HTR-8/SVneo (cell line): ENCODE data around the gene CACNA1C.

Source experiments
- DNase-seq: peaks from one replicate; pipeline ENCODE4 v3.0.0; 2011; ENCODE audit warnings: low spot score, mixed read lengths; ENCODE audit not compliant: insufficient read length
- FAIRE-seq: peaks from 2 replicates; lab custom pipeline; 2011; peaks lifted over from hg19 to GRCh38; lab: Jason Lieb, UNC

Gene CACNA1C

GRCh38 chr12:2689879-2690278 is 637.1 kb downstream of the CACNA1C start:
- no peak for FAIRE-seq
- no peak for DNase-seq

DNA sequence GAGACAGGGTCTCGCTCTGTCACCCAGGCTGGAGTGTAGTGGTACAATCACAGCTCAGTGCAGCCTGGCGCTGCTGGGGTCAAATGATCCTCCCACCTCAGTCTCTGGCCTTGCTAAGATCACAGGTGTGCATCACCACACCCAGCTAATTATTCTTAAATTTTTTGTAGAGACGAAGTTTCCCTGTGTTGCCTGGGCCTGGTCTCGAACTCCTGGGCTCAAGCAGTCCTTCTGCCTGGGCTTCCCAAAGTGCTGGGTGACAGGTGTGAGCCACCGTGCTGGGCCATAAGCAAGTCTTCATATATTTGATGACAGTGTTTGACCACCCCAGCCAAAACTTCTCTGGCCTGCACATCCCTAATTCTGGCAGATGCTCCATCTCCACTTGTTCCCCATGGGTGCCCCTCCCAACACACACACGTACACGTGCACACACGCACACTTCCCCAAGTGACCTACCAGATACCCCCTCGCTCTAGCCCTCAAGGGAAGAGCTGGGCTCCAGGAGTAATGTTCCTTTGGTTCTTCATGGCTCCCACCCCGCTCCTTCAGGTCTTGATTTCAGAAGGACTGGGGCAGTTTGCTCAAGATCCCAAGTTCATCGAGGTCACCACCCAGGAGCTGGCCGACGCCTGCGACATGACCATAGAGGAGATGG is 637.7 kb downstream of the CACNA1C start:
- no peak for DNase-seq
- no peak for FAIRE-seq

- FAIRE-seq (no peak), DNase-seq (no peak)
Measured at GRCh38 chr12:2691006-2691344, 638.2 kb downstream of the CACNA1C start.

GRCh38 chr12:2691345-2692071 is 638.7 kb downstream of the CACNA1C start:
- no peak for FAIRE-seq
- no peak for DNase-seq

- FAIRE-seq (no peak), DNase-seq (no peak)
Measured at GRCh38 chr12:2692080-2692479, 639.3 kb downstream of the CACNA1C start.

GRCh38 chr12:2693244-2693860 is 640.6 kb downstream of the CACNA1C start:
- FAIRE-seq: no peak
- no peak for DNase-seq

- DNase-seq (no peak), FAIRE-seq (no peak)
Measured at GRCh38 chr12:2693980-2694610, 641.3 kb downstream of the CACNA1C start.

DNA sequence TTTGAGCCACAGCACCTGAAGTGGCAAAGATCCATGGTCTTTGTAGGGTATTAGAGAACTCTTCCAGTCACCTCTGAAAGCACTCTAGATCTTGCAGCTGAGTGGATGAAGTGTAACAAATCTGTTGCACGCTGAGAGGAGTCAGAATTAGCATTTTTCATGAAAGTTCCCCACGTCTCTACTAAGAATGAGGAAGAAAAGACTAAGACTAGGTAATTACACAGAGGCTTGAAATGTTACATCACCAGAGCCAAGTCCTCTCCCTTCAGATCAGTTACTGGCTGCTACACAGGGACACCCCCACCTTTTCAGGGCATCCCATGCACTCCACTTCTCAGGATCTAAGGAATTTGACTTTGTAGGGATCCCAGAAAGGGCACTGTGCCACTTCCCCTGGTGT is 643.3 kb downstream of the CACNA1C start:
- DNase-seq: no peak
- FAIRE-seq: no peak

DNA sequence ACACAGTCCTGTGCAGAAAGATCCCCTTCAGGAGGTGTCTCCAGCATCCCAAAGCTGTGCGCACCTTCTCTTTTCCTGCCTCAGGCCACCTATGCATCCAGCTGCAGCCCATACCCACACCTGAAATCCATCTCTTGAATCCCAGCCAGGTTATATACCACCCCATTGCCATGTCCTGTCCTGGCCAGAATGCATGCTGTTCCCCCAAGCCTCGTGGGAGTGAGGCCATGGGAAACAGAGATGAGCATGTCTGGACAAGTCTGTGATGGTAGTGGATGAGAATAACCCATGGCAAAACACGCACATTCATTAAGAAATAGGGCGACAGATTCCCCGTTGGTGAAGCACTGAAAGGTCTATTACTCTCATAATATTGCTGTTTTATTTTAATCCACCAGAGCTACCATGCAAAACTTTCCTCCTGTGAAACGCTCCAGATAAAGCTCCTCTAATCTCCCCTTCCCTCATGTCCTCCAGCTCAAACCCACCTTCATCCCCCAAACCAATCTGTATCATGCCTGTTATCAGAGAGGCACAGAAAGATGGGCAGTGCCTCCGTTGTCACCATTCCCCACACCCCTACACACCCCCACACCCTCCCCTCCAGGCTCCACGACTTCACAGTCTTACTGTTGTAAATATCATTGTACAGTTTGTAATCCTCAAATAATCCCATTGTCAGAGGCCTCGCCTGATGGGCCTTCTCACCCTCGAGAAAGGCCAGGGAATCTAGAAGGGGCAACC is 644.4 kb downstream of the CACNA1C start:
- FAIRE-seq (no peak), DNase-seq (no peak)

DNA sequence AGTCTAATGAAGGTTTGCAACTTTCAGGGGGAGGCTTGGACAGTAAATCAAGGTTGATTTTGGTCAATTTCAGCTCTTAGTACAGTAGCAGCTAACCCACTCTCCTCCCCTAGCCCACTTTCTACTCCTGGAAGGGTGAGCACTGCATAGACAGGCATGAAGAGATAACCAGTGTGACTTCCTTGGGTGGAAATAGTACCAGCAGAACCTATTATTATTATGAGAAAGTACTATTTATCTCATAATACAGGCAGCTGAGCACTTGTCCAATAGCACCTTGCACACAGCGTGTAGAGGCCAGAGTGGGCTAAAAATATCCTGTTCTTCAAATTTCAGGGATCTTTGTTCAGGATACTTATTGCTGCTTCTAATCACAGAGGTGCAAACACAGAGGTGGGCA is 645.8 kb downstream of the CACNA1C start:
- FAIRE-seq (no peak), DNase-seq (no peak)

DNA sequence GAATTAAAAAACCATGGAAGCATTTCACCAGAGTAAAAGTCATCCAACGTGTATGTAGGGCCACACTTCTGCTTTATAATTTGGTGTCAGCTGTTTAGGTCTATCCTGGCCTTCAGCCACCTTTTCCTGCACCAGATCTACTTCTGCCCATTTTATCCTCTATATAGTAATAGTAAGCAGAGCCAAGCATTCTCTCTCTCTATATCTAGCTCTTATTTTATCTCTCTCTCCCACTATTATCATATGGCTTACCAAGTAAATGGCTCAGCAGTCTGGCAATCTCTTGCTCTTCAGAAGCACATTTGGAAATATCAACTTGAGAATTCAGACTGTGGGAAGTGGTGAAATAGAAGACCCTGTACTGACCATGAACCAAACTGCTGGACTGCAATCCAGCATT is 657.9 kb downstream of the CACNA1C start:
- no peak for FAIRE-seq
- no peak for DNase-seq

GRCh38 chr12:2719392-2719791 is 666.6 kb downstream of the CACNA1C start:
- DNase-seq (peak; percentile 27), FAIRE-seq (no peak)

- FAIRE-seq: no peak
- no peak for DNase-seq
Measured at GRCh38 chr12:2722806-2723205, 670.0 kb downstream of the CACNA1C start.

GRCh38 chr12:2732290-2732689 is 679.5 kb downstream of the CACNA1C start:
- DNase-seq (no peak), FAIRE-seq (no peak)

DNA sequence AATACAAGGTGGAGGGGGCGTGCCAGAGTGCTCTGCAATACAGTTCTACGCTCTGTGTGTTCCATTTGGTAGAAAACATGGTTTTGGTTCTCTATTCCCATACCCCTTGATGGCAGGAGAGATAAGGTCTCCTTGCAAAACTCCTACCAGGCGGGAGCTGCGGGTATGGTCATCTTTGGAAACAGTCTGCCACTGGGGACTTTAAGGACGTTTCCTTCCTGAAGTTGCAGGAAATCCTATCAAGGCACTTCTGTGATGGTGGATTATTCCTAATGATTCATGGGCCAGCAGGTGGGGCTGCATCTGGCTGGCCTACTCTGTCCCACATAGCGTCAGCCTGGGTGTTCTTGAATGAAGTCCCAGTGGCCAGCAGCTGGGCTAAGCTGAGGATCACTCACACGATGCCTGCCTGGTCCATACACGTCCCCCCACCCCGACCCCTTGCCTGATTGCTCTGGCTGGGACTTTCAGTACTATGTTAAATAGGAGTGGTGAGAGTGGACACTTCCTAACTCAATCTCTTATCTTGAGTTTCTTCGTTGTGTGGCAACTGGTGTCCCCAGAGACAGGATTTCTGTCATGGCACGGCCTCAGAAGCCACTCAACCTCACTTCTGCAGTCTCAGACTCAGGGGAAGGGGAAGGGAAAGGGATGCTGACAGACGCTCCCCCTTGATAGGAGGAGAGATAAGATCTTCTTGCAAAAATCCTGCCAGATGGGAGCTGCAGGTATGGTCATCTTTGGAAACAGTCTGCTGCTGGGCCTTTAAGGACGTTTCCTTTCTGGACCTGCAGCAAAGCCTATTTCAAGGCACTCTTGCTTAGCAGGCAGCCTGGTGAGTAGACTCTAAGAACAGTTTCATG is 680.9 kb downstream of the CACNA1C start:
- no peak for DNase-seq
- no peak for FAIRE-seq

- FAIRE-seq (no peak), DNase-seq (no peak)
Measured at GRCh38 chr12:2735432-2735831, 682.6 kb downstream of the CACNA1C start.

DNA sequence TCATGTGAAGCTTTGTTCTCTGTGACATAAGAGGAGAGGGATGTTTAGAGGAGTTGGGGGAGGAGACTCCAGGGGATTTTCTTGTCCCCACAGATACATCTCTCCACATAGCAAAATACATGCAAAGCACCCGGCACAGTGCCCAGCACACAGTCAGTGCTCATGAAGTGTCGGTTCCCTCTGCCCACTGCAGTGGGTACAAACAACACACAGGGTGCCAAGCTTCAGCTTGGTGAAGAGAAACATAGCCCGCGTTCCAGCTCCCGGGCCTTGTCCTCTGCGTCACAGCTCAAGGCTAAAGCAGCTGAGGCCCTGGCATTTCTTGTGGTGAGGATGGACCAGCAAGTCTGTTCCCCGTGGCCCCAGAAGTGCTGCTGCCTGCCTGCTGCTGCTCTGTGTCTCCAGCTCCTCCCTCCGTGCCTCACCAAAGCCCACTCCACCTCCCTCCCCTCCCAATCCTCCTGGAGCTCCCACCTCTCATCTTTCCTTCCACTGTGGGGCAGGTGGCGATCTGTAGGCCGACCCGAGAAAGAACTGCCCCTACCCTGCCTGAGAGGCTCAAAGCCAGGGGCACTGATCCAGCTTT is 685.0 kb downstream of the CACNA1C start:
- FAIRE-seq: no peak
- no peak for DNase-seq

DNA sequence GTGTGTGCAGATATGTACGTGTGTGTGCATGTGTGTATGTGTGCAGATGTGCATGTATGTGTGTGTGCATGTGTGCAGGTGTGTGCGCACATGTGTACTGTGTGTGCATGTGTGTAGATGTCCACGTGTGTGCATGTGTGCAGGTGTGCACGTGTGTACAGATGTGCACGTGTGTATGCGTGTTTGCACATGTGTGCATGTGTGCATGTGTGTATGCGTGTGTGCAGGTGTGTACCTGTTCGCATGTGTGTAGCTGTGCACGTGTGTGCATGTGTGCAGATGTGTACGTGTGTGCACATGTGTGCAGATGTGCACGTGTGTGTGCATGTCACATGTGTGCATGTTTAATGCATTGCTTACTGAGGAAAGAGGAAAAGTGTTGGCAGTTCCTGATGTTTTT is 686.3 kb downstream of the CACNA1C start:
- FAIRE-seq: peak; percentile 99
- DNase-seq: no peak
